HCT116 (cell line): Measurements from ENCODE around the gene C10orf62. TPM values are rescaled to one million over a fixed set of nuclear protein-coding genes. Genes with fewer than 3 reads are reported as not detected.

Source experiments
- ATAC-seq: fragments of 200-7000 bp; cut with Tn5 transposase; 2 replicates; pipeline ENCODE4 v1.9.1; 2020; ENCODE audit warnings: mild to moderate bottlenecking, moderate library complexity
- BruUV-seq: library from RNA; stranded (reverse); fragments of 400-500 nt; replicated peaks from 2 replicates; lab custom pipeline; 2021; lab: Mats Ljungman, UMichigan
- CTCF ChIA-PET: fragments of 300-600 bp; sonication (Branson Sonifier 250); formaldehyde crosslinking; loops from one replicate; lab custom pipeline; 2021; ENCODE audit warnings: antibody characterized with exemption; lab: Charles Lee
- POLR2A ChIA-PET: fragments of 300-600, 350-600 bp; sonication (Branson Sonifier 250); formaldehyde crosslinking; loops from one replicate; lab custom pipeline; 2021; ENCODE audit warnings: antibody characterized with exemption; lab: Charles Lee
- RAD21 ChIA-PET, 2 experiments: fragments of 300-600 bp; sonication (Branson Sonifier 250); formaldehyde crosslinking; loops; one replicate each; lab custom pipeline; 2023; ENCODE audit warnings: low total read pairs in 2 of 2; ENCODE audit not compliant: uncharacterized antibody in 2 of 2, unreplicated experiment in 2 of 2, low non-redundant PET in 1 of 2; lab: Charles Lee
- DNase-seq: peaks from one replicate; pipeline ENCODE4 v3.0.0-alpha.2; 2010; ENCODE audit warnings: low read depth, low spot score
- H2AFZ ChIP-seq: fragments of 200-600 bp; shearing (Covaris generic), sonication (generic); 2 replicates; pipeline ENCODE4 v1.6.1; 2017; ENCODE audit warnings: low read depth, mixed run types, mixed read lengths, antibody characterized with exemption, low read length; ENCODE audit not compliant: poor library complexity, severe bottlenecking
- H3K27ac ChIP-seq: 2 replicates; pipeline ENCODE4 v1.5.1; 2012; ENCODE audit warnings: low read depth, low read length
- H3K27me3 ChIP-seq: fragments of 200-600 bp; sonication (generic); 2 replicates; pipeline ENCODE4 v1.6.1; 2016; ENCODE audit warnings: mixed run types, low read length, mixed read lengths; ENCODE audit not compliant: insufficient read depth
- H3K36me3 ChIP-seq, 2 experiments: fragments of 200-500 bp in 1 of 2; fragments of 200-600 bp in 1 of 2; sonication (Bioruptor generic) in 1 of 2; sonication (generic) in 1 of 2; 2 replicates each; pipeline versions ENCODE4 v1.5.1 to v1.6.1; 2014 to 2016; ENCODE audit warnings: low read length in 2 of 2, inconsistent platforms in 1 of 2, mixed read lengths in 1 of 2, mixed run types in 1 of 2; ENCODE audit not compliant: insufficient read depth in 2 of 2, control insufficient read depth in 1 of 2
- H3K4me1 ChIP-seq, 2 experiments: fragments of 200-600 bp in 1 of 2; sonication (generic) in 1 of 2; 2 replicates each; pipeline versions ENCODE4 v1.5.1 to v1.6.1; 2012 to 2017; ENCODE audit warnings: low read length in 2 of 2, inconsistent platforms in 1 of 2, mild to moderate bottlenecking in 1 of 2, mixed read lengths in 1 of 2, mixed run types in 1 of 2, moderate library complexity in 1 of 2; ENCODE audit not compliant: insufficient read depth in 2 of 2, control insufficient read depth in 1 of 2
- H3K4me2 ChIP-seq: fragments of 200-600 bp; sonication (generic); 2 replicates; pipeline ENCODE4 v1.6.1; 2017; ENCODE audit warnings: mixed run types, low read length, mixed read lengths
- H3K4me3 ChIP-seq, 2 experiments: fragments of 200-600 bp in 1 of 2; sonication (generic) in 1 of 2; replicated peaks in 1 of 2; 2 replicates each; pipeline ENCODE4 v1.5.1; 2011 to 2016; ENCODE audit warnings: low read length in 2 of 2, control low read depth in 1 of 2, low read depth in 1 of 2, mild to moderate bottlenecking in 1 of 2, mixed read lengths in 1 of 2, mixed run types in 1 of 2
- H3K79me2 ChIP-seq: fragments of 200-600 bp; sonication (generic); 2 replicates; pipeline ENCODE4 v1.6.1; 2017; ENCODE audit warnings: mild to moderate bottlenecking, mixed run types, low read length, moderate library complexity, mixed read lengths; ENCODE audit not compliant: insufficient read depth
- H3K9ac ChIP-seq: fragments of 200-600 bp; sonication (generic); 2 replicates; pipeline ENCODE4 v1.6.1; 2016; ENCODE audit warnings: low read length, mixed read lengths
- H3K9me2 ChIP-seq: fragments of 200-600 bp; sonication (generic), shearing (Covaris generic); 2 replicates; pipeline ENCODE4 v1.6.1; 2017; ENCODE audit warnings: mixed run types, mild to moderate bottlenecking, moderate library complexity; ENCODE audit not compliant: insufficient read depth
- H3K9me3 ChIP-seq, 2 experiments: fragments of 200-500 bp in 1 of 2; fragments of 200-600 bp in 1 of 2; sonication (Bioruptor generic) in 1 of 2; sonication (generic) in 1 of 2; 2 replicates each; pipeline ENCODE4 v1.6.1; 2014 to 2017; ENCODE audit warnings: low read length in 2 of 2, mixed read lengths in 2 of 2, inconsistent platforms in 1 of 2, low read depth in 1 of 2, mild to moderate bottlenecking in 1 of 2, mixed run types in 1 of 2, moderate library complexity in 1 of 2; ENCODE audit not compliant: control insufficient read depth in 1 of 2, insufficient read depth in 1 of 2
- H4K20me1 ChIP-seq: fragments of 200-600 bp; sonication (generic), shearing (Covaris generic); 2 replicates; pipeline ENCODE4 v1.6.1; 2017; ENCODE audit warnings: mixed run types, mild to moderate bottlenecking, moderate library complexity; ENCODE audit not compliant: insufficient read depth
- EZH2phosphoT487 ChIP-seq: fragments of 200-600 bp; IDR thresholded peaks from 2 replicates; pipeline ENCODE4 v1.6.1; 2018; ENCODE audit warnings: antibody characterized with exemption, borderline replicate concordance
- MAX ChIP-seq: IDR thresholded peaks from 2 replicates; pipeline ENCODE4 v1.6.1; 2012
- POLR2AphosphoS5 ChIP-seq: IDR thresholded peaks from 2 replicates; pipeline ENCODE4 v1.6.1; 2011; ENCODE audit warnings: mild to moderate bottlenecking, low read depth, low read length, moderate library complexity
- SIN3A ChIP-seq: IDR thresholded peaks from 2 replicates; pipeline ENCODE4 v1.6.1; 2012; ENCODE audit warnings: low read depth
- SRF ChIP-seq: IDR thresholded peaks from 2 replicates; pipeline ENCODE4 v1.6.1; 2012; ENCODE audit warnings: low read depth
- ZBTB33 ChIP-seq: IDR thresholded peaks from 2 replicates; pipeline ENCODE4 v1.6.1; 2011; ENCODE audit warnings: mild to moderate bottlenecking, low read length, moderate library complexity; ENCODE audit not compliant: insufficient replicate concordance; ENCODE audit errors: extremely low read depth
- ZNF274 ChIP-seq: fragments of 200-500 bp; sonication (Bioruptor generic); IDR thresholded peaks from 2 replicates; pipeline ENCODE4 v1.6.1; 2014; ENCODE audit warnings: mild to moderate bottlenecking, low read depth, low read length, inconsistent platforms
- intact Hi-C: fragments of 100-400 bp; cut with micrococcal nuclease; formaldehyde crosslinking; loops from 2 replicates; pipeline ENCODE4 v1.10.0; 2022
- total RNA-seq: library from RNA; stranded (reverse); gene quantifications from one replicate; pipeline ENCODE4 v1.2.1, GENCODE V29; 2021; ENCODE audit not compliant: unreplicated experiment

The C10orf62 gene
- total RNA-seq, 1 experiment from 2014 or later: 0.32 TPM

GRCh38 chr10:97598407-97599271 lies 9.1 kb downstream of the C10orf62 start:
- no peaks in the 10 kb centered on the region for H3K36me3 ChIP-seq
- H3K9ac ChIP-seq: no peak overlapping the region
- peak overlapping the region; percentile 68 for H3K4me2 ChIP-seq
- no peaks in the 10 kb centered on the region for H3K27me3 ChIP-seq
- no peaks in the 10 kb centered on the region for H3K9me3 ChIP-seq
- peaks cover 27 to 37% of the 10 kb centered on the region in 2 experiments for H3K4me1 ChIP-seq
- ChIA-PET CTCF (interaction anchor here (1.1 to 1.6 kb wide), 3 partner anchors 15 to 27 kb away, joined by 3 to 7 read pairs (median 5); partner anchors contain the start of genes ANKRD2 and HOGA1), POLR2A (no interaction called here), RAD21 (no interaction called here)
- ATAC-seq (no peak), DNase-seq (no peak)
- no peak overlapping the region for H2AFZ ChIP-seq
- no peak overlapping the region for H3K27ac ChIP-seq
- H3K9me2 ChIP-seq: no peaks in the 10 kb centered on the region
- intact Hi-C loops: no loop called here
- BruUV-seq: no TSS peak
- no peak overlapping the region for H3K4me3 ChIP-seq
- no peaks in the 10 kb centered on the region for H4K20me1 ChIP-seq
- TF ChIP-seq SIN3A: no peak
- no peak for TF ChIP-seq EZH2phosphoT487
- no peak for TF ChIP-seq MAX
- no peak for TF ChIP-seq ZNF274
- TF ChIP-seq POLR2AphosphoS5: no peak
- no peaks in the 10 kb centered on the region for H3K79me2 ChIP-seq

GRCh38 chr10:97599272-97599619 lies 9.7 kb downstream of the C10orf62 start:
- no peak for DNase-seq
- ChIA-PET CTCF (no interaction called here), POLR2A (no interaction called here), RAD21 (no interaction called here)
- no TSS peak for BruUV-seq
- no peaks in the 10 kb centered on the region for H4K20me1 ChIP-seq
- H3K4me1 ChIP-seq: peaks cover 27 to 37% of the 10 kb centered on the region in 2 experiments
- no peak overlapping the region for H3K4me2 ChIP-seq
- no peak overlapping the region for H3K9ac ChIP-seq
- TF ChIP-seq SRF (no peak), ZBTB33 (no peak)
- no peaks in the 10 kb centered on the region for H3K9me2 ChIP-seq
- H3K27me3 ChIP-seq: no peaks in the 10 kb centered on the region
- no peak overlapping the region for H3K4me3 ChIP-seq
- H3K79me2 ChIP-seq: no peaks in the 10 kb centered on the region
- H3K36me3 ChIP-seq: no peaks in the 10 kb centered on the region
- H3K27ac ChIP-seq: no peak overlapping the region
- ATAC-seq: no peak
- no peaks in the 10 kb centered on the region for H3K9me3 ChIP-seq
- no peak overlapping the region for H2AFZ ChIP-seq
- intact Hi-C loops: no loop called here
